ENCODE measurements around the gene BCAR1. TPM values are rescaled to one million over a fixed set of nuclear protein-coding genes. Genes with fewer than 3 reads are reported as not detected.

Gene BCAR1
- total RNA-seq, 4 donors from 2014 or later: 26.5 to 39.2 (median 30.9) TPM

DNA sequence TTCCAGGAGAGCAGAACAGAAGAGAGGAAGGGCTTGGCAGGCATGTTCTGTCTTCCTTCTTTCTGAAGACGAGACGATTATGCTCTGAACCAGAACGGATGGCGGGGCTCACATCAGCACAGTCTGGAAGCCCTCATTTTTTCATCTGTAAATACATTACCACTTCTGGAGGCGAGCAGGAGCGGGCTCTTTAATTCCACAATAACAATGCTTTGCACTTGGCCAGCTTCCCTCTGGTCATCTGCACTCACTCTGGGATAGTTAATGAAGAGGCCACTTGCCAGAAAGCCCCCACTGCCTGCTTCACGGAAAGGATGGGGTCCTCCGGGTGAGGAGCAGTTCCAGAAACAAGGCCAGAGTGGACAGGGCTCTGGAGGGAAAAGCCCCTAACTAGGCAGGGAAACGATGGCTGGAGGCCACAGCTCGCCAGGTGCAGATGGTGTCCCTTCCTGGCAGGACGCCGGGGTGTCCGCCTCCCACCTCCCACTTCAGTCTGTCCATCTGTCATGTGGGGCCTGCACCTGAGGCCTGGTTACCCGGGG is 13.1 kb upstream of the BCAR1 start:
- no peak for TF ChIP-seq CTCF (IDR thresholded peaks at IDR 0.05)
- TF ChIP-seq POLR2A (IDR thresholded peaks at IDR 0.05): no peak
- no peak for TF ChIP-seq POLR2AphosphoS5 (IDR thresholded peaks at IDR 0.05)
- TF ChIP-seq EP300 (IDR thresholded peaks at IDR 0.05): no peak
- no peaks in the 10 kb centered on the region for H3K36me3 ChIP-seq
- no peaks in the 10 kb centered on the region for H3K9me3 ChIP-seq
- H3K27ac ChIP-seq: peak overlapping the region; percentile 92
- peak overlapping the region; percentile 86 for H3K4me3 ChIP-seq
- DNase-seq (ENCODE audit: low spot score in 2 of 2): peak in 1 of 2 donors; percentile 68
- H3K4me1 ChIP-seq: peaks cover 75% of the 10 kb centered on the region
- 31% methylated on average over 13 of the region's 14 CpGs for WGBS
- H3K27me3 ChIP-seq: peaks cover 7% of the 10 kb centered on the region

GRCh38 chr16:75263963-75264445 is 12.6 kb upstream of the BCAR1 start:
- TF ChIP-seq EP300 (IDR thresholded peaks at IDR 0.05) (no peak), POLR2AphosphoS5 (IDR thresholded peaks at IDR 0.05) (no peak), POLR2A (IDR thresholded peaks at IDR 0.05) (no peak), CTCF (IDR thresholded peaks at IDR 0.05) (no peak)
- peaks cover 78% of the 10 kb centered on the region for H3K4me1 ChIP-seq
- 41% methylated on average over 4 of the region's 8 CpGs for WGBS

GRCh38 chr16:75263291-75263962 is 12.0 kb upstream of the BCAR1 start:
- no peaks in the 10 kb centered on the region for H3K36me3 ChIP-seq
- peaks cover 83% of the 10 kb centered on the region for H3K4me1 ChIP-seq
- WGBS: 84% methylated on average over 7 of the region's 14 CpGs
- peak in 1 of 2 donors; percentile 71 for DNase-seq (ENCODE audit: low spot score in 2 of 2)
- no peaks in the 10 kb centered on the region for H3K9me3 ChIP-seq
- TF ChIP-seq EP300 (IDR thresholded peaks at IDR 0.05) (no peak), CTCF (IDR thresholded peaks at IDR 0.05) (no peak)
- H3K27ac ChIP-seq: peak overlapping the region; percentile 92
- H3K4me3 ChIP-seq: peak overlapping the region; percentile 86
- H3K27me3 ChIP-seq: peaks cover 7% of the 10 kb centered on the region

More at GRCh38 chr16:75263963-75264445, 12.6 kb upstream of the BCAR1 start:
- H3K27ac ChIP-seq: peak overlapping the region; percentile 92
- peak; percentile 75 to 77 for DNase-seq (ENCODE audit: low spot score in 2 of 2)
- no peaks in the 10 kb centered on the region for H3K36me3 ChIP-seq
- H3K4me3 ChIP-seq: peak overlapping the region; percentile 86
- peaks cover 7% of the 10 kb centered on the region for H3K27me3 ChIP-seq
- H3K9me3 ChIP-seq: no peaks in the 10 kb centered on the region

GRCh38 chr16:75262800-75263127 is 11.3 kb upstream of the BCAR1 start:
- H3K9me3 ChIP-seq: no peaks in the 10 kb centered on the region
- no CpG with 5 or more reads among the region's 5 CpGs for WGBS
- H3K36me3 ChIP-seq: no peaks in the 10 kb centered on the region
- no peak for TF ChIP-seq POLR2A (IDR thresholded peaks at IDR 0.05)
- TF ChIP-seq EP300 (IDR thresholded peaks at IDR 0.05): no peak
- TF ChIP-seq POLR2AphosphoS5 (IDR thresholded peaks at IDR 0.05): no peak
- no peak for TF ChIP-seq CTCF (IDR thresholded peaks at IDR 0.05)
- H3K27me3 ChIP-seq: peaks cover 7% of the 10 kb centered on the region
- no peak overlapping the region for H3K4me3 ChIP-seq
- DNase-seq (ENCODE audit: low spot score in 2 of 2): no peak
- peaks cover 85% of the 10 kb centered on the region for H3K4me1 ChIP-seq
- H3K27ac ChIP-seq: no peak overlapping the region

DNA sequence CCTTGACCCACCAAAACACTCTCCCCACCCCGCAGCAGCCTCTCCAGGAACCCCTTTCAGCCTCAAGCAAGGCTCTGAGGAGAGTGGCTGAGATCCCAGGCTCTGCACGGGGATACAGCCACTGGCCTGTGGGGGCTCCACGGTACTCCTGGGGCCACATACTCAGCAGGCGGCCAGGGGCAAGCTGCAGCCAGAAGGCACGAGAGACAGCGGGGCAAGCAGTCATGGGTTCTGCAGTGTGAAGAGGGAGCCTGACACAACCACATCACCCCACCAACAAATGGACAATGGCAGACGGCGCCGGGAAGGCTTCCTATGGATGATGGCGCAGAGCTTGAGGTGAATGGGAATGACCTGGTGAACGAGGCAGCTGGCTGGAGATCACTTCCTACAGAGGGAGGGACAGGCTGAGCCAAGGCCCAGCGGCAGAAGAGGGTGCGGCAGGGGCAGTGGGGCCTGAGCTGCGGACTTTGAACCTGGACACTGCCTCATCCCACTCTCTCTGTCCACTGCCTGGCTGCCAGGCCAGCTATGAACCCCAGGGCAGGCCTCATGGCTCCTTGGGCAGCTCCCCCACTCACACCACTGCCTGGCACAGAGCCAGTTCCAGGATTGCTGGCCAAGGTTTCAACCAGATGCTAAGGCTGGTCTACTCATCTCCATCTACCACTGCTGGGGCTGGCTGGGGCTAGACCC is 10.8 kb upstream of the BCAR1 start:
- Histone ChIP-seq H3K9me3 (no peaks in the 10 kb centered on the region), H3K4me3 (no peak overlapping the region), H3K36me3 (no peaks in the 10 kb centered on the region), H3K27me3 (peaks cover 7% of the 10 kb centered on the region), H3K4me1 (peaks cover 85% of the 10 kb centered on the region), H3K27ac (no peak overlapping the region)
- peak in 1 of 2 donors; percentile 68 for DNase-seq (ENCODE audit: low spot score in 2 of 2)
- WGBS: 86% methylated on average over 8 of the region's 14 CpGs
- TF ChIP-seq POLR2AphosphoS5 (IDR thresholded peaks at IDR 0.05) (no peak), CTCF (IDR thresholded peaks at IDR 0.05) (no peak), EP300 (IDR thresholded peaks at IDR 0.05) (no peak), POLR2A (IDR thresholded peaks at IDR 0.05) (no peak)

All from suprapubic skin (tissue), 4 donors.